ENCODE results near the gene FTL.
A peak's percentile ranks its signal among the peaks of the same experiment; 100 is the strongest.
"Not testable (repeated sequence)": the region's sequence is repeated elsewhere in the genome, so short reads cannot be mapped to it uniquely, and the experiment has no call there.

FTL gene

DNA sequence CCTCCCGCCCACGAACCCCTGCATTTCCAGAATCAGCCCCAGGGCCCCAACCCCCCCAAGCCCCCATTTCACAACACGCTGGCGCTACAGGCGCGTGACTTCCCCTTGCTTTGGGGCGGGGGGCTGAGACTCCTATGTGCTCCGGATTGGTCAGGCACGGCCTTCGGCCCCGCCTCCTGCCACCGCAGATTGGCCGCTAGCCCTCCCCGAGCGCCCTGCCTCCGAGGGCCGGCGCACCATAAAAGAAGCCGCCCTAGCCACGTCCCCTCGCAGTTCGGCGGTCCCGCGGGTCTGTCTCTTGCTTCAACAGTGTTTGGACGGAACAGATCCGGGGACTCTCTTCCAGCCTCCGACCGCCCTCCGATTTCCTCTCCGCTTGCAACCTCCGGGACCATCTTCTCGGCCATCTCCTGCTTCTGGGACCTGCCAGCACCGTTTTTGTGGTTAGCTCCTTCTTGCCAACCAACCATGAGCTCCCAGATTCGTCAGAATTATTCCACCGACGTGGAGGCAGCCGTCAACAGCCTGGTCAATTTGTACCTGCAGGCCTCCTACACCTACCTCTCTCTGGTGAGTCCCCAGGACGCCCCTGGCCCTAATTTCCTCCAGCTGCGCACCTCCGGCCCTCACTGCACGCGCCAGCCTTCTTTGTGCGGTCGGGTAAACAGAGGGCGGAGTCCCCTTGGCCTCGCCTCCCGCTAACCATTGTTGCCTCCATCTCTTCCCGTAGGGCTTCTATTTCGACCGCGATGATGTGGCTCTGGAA, at the start of gene FTL:
FTL (plus strand) TSS at position 270 of the 766 bp plus-strand sequence; CDS start at position 469, 199 bp downstream.
- peak; percentile 74 to 77 for DNase-seq (ENCODE audit: low read depth in 2 of 2)

DNA sequence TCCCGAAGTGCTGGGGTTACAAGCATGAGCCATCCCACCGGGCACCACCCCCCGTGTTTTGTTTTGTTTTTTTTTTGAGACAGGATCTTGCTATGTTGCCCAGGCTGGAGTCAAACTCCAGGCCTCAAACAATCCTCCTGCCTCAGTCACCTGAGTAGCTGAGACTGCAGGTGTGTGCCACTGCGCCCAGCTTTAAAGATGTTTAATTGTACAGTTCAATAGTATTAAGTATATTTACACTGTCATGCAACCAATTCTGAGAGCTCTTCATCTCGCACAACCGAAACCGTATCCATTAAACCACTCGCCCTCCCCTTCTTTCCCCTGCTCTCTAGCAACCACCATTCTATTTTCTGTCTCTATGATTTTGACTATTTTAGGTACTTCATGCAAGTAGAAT, 49.4 kb upstream of the FTL start:
- DNase-seq (ENCODE audit: low read depth in 2 of 2): no peak

DNA sequence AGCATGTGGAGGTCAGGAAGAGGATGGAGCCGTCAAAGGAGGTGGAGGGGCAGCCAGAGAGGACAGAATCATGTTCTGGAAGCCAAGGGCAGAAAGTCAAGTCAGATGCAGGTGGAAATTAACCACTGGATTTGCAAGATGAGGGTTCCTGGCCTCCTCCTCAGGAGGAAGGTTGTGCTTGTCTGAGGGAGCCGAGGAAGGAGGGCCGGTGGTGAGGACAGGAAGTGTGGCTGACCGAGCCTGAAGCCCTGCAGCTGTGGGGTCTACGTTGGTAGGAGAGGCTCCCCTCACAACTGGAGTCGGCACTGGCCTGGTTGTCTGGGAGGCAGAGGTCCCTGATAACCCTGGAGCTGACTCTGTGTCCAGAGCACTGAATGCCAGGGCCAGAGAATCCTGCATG, 47.0 kb upstream of the FTL start:
- no peak for DNase-seq (ENCODE audit: low read depth in 2 of 2)

DNA sequence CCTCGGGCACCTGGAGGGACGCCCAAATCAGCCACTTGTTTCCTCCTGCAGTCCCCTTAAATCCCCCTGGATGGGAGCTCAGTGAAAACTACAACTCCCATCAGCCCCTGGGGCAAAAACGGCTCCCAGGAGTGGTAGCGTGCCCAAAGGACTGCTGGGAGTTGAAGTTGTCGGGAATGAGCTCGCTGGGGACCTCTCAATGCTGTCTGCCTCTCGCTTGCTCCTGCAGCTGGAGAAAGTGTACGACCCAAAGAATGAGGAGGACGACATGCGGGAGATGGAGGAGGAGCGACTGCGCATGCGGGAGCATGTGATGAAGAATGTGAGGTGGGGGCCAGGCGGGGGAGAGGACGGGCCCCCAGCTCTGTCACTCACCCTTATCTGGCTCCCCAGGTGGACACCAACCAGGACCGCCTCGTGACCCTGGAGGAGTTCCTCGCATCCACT, 46.3 kb upstream of the FTL start:
- DNase-seq (ENCODE audit: low read depth in 2 of 2): no peak

GRCh38 chr19:48919271-48919670, 45.8 kb upstream of the FTL start:
- DNase-seq (ENCODE audit: low read depth in 2 of 2): not testable (repeated sequence)

- DNase-seq (ENCODE audit: low read depth in 2 of 2): no peak
Observed at GRCh38 chr19:48920949-48921348, 44.2 kb upstream of the FTL start.

DNA sequence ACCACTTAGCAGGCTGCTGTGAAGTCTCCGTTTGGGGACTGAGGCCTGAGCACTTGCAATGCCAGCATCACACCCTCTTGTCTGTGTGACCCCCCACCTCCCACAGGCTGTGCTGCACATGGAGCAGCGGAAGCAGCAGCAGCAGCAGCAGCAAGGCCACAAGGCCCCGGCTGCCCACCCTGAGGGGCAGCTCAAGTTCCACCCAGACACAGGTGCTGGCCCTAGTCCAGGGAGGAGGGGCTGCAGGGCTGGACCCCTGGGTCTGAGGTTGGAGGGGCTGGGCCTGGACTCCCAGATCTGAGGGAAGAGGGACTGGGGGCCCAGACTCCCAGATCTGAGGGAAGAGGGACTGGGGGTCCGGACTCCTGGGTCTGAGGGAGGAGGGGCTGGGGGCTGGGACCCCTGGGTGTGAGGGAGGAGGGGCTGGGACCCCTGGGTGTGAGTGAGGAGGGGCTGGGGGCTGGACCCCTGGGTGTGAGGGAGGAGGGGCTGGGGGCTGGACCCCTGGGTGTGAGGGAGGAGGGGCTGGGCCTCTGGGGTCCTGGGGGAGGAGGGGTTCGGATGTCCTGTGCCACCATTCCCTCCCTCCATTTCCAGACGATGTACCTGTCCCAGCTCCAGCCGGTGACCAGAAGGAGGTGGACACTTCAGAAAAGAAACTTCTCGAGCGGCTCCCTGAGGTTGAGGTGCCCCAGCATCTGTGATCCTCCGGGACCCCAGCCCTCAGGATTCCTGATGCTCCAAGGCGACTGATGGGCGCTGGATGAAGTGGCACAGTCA, 43.2 kb upstream of the FTL start:
- no peak for DNase-seq (ENCODE audit: low read depth in 2 of 2)

DNA sequence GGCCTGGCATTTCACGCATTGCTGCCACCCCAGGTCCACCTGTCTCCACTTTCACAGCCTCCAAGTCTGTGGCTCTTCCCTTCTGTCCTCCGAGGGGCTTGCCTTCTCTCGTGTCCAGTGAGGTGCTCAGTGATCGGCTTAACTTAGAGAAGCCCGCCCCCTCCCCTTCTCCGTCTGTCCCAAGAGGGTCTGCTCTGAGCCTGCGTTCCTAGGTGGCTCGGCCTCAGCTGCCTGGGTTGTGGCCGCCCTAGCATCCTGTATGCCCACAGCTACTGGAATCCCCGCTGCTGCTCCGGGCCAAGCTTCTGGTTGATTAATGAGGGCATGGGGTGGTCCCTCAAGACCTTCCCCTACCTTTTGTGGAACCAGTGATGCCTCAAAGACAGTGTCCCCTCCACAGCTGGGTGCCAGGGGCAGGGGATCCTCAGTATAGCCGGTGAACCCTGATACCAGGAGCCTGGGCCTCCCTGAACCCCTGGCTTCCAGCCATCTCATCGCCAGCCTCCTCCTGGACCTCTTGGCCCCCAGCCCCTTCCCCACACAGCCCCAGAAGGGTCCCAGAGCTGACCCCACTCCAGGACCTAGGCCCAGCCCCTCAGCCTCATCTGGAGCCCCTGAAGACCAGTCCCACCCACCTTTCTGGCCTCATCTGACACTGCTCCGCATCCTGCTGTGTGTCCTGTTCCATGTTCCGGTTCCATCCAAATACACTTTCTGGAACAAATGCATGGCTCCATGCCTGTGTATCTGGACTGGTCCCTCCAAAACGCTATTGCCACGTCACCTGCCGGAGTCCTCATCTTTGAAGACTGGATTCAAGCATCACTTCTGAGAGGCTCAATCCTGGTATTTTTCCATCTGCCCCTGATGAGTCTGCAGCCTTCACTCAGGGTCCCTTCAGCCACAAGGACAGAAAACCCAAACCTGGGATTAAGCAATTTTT, 42.3 kb upstream of the FTL start:
- DNase-seq (ENCODE audit: low read depth in 2 of 2): no peak

DNA sequence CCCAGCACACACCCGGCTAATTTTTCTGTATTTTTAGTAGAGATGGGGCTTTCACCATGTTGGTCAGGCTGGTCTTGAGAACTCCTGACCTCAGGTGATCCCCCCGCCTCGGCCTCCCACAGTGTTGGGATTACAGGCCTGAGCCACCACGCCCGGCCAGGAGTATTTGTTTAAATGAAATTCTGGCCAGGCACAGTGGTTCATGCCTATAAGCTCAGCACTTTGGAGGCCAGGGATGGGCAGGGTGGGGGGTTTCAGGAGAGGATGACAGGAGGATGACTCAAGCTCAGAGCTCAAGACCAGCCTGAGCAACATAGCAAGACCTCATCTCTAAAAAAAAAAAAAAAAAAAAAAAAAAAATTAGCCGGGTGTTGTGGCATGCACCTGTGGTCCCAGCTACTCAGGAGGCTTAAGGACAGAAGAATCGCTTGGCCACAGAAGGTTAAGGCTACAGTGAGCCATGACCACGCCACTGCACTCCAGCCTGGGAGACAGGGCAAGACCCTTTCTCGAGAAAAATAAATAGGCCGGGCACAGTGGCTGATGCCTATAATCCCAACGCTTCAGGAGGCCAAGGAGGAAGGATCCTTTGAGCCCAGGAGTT, 39.8 kb upstream of the FTL start:
- DNase-seq (ENCODE audit: low read depth in 2 of 2): no peak

DNA sequence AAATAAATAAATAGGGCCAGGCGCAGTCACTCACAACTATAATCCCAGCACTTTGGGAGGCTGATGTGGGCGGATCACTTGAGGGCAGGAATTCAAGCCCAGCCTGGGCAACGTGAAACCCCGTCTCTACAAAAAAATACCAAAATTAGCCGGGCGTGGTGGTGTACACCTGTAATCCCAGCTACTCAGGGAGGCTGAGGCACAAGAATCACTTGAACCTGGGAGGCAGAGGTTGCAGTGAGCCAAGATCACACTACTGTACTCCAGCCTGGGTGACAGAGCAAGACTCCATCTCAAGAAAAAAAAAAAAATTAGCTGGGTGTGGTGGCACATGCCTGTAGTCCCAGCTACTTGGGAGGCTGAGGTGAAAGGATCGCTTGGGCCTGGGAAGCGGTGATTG, 39.2 kb upstream of the FTL start:
- DNase-seq (ENCODE audit: low read depth in 2 of 2): not testable (repeated sequence)

GRCh38 chr19:48926909-48927308, 38.2 kb upstream of the FTL start:
- no peak for DNase-seq (ENCODE audit: low read depth in 2 of 2)

GRCh38 chr19:48927692-48928091, 37.4 kb upstream of the FTL start:
- DNase-seq (ENCODE audit: low read depth in 2 of 2): not testable (repeated sequence)

- no peak for DNase-seq (ENCODE audit: low read depth in 2 of 2)
Observed at GRCh38 chr19:48928164-48929025, 36.7 kb upstream of the FTL start.

GRCh38 chr19:48933382-48933932, 31.7 kb upstream of the FTL start, which contains the start of gene DHDH:
DHDH (plus strand) TSS chr19:48933699; CDS start chr19:48933722, 23 bp downstream.
- DNase-seq (ENCODE audit: low read depth in 2 of 2): peak; percentile 58 to 59

DNA sequence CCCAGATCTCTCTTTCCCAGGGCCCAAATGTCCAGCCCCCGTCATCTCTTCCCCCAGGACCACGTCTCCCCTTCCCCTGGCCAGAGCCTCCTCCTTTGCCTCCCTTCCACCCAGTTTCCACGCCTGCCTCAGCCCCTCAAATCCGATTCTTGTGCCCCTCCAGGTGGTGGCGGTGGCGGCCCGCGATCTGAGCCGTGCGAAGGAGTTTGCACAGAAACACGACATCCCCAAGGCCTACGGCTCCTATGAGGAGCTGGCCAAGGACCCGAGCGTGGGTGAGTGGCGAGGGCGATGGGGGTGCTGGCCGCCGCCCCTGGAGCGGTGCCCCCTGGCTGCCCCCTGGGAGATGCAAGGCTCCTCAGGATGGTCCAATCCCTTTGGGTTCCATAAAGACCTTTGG, 30.3 kb upstream of the FTL start:
- no peak for DNase-seq (ENCODE audit: low read depth in 2 of 2)

DNA sequence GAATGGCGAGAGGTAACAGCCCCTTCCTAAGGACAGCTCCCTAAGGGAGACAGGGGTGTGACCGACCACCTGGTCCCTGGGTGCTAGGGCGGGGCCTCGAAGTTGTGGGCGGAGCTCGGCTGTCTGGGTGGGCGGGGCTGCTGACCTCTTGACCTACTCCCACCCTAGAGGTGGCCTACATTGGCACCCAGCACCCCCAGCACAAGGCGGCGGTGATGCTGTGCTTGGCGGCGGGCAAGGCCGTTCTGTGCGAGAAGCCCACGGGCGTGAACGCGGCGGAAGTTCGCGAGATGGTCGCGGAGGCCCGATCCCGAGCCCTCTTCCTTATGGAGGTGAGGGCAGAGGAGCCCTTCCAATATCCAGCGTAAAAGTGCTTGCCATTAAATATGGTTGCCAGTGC, 29.2 kb upstream of the FTL start:
- no peak for DNase-seq (ENCODE audit: low read depth in 2 of 2)

DNA sequence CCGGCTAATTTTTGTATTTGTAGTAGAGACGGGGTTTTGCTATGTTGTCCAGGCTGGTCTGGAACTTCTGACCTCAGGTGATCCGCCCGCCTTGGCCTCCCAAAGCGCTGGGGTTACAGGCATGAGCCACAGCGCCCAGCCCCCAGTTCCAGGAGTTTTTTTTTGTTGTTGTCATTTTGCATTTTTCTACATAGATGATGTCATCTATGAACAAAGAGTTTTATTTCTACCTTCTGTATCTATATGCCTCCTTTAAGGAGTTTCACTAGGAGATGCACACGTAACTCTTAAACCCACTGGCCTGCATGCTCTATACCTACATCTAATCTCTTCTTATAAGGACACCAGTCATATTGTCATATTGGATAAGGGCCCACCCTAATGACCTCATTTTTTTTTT, 26.9 kb upstream of the FTL start:
- no peak for DNase-seq (ENCODE audit: low read depth in 2 of 2)

- no peak for DNase-seq (ENCODE audit: low read depth in 2 of 2)
Observed at GRCh38 chr19:48940902-48941301, 24.2 kb upstream of the FTL start.

GRCh38 chr19:48943081-48943480, 22.0 kb upstream of the FTL start:
- DNase-seq (ENCODE audit: low read depth in 2 of 2): no peak

- no peak for DNase-seq (ENCODE audit: low read depth in 2 of 2)
Observed at GRCh38 chr19:48945415-48945814, 19.7 kb upstream of the FTL start.

Measured in stimulated activated CD8-positive, alpha-beta memory T cell treated with anti-CD3 and anti-CD28 coated beads, Interleukin-15, amount 100 ng/mL, for 4 hours (primary cell).